MM.1S (cell line): Measurements from ENCODE around the gene ALDH3B2.
"Not testable (repeated sequence)": the region's sequence is repeated elsewhere in the genome, so short reads cannot be mapped to it uniquely, and the experiment has no call there.

ENCODE experiments used
- EZH2 ChIP-seq: fragments of 300-600 bp; sonication (generic); optimal IDR thresholded peaks from 2 replicates; pipeline ENCODE3; 2017; ENCODE audit warnings: low read depth, mild to moderate bottlenecking, antibody characterized with exemption, low read length, mixed read lengths
- TF ChIP-seq, protein P1 (sequence below): fragments of 300-600 bp; sonication (generic); IDR thresholded peaks from 2 replicates; pipeline ENCODE4 v1.5.1; 2016; ENCODE audit warnings: antibody characterized with exemption, low read length, mixed read lengths

DNA sequence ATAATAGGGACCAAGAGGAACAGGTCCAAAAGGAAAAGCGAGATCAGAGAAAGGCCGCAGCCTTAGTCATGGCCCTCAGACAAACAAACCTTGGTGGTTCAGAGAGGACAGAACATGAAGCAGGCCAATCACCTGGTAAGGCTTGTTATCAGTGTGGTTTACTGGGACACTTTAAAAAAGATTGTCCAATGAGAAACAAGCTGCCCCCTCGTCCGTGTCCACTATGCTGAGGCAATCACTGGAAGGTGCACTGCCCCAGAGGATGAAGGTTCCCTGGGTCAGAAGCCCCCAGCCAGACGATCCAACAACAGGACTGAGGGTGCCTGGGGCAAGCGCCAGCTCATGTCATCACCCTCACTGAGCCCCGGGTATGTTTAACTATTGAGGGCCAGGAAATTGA, 51.5 kb downstream of the ALDH3B2 start:
- TF ChIP-seq, protein P1, sequence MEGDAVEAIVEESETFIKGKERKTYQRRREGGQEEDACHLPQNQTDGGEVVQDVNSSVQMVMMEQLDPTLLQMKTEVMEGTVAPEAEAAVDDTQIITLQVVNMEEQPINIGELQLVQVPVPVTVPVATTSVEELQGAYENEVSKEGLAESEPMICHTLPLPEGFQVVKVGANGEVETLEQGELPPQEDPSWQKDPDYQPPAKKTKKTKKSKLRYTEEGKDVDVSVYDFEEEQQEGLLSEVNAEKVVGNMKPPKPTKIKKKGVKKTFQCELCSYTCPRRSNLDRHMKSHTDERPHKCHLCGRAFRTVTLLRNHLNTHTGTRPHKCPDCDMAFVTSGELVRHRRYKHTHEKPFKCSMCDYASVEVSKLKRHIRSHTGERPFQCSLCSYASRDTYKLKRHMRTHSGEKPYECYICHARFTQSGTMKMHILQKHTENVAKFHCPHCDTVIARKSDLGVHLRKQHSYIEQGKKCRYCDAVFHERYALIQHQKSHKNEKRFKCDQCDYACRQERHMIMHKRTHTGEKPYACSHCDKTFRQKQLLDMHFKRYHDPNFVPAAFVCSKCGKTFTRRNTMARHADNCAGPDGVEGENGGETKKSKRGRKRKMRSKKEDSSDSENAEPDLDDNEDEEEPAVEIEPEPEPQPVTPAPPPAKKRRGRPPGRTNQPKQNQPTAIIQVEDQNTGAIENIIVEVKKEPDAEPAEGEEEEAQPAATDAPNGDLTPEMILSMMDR = not testable (repeated sequence)
- not testable (repeated sequence) for TF ChIP-seq EZH2
